Inflammatory macrophage treated with lipopolysaccharide for 4 hours (primary cell): ENCODE data around the gene PRKCZ.

Experiments used
- DNase-seq: peaks from one replicate; pipeline ENCODE4 v3.0.0-alpha.2; 2020

Gene PRKCZ

GRCh38 chr1:2046953-2047748 is 3.1 kb upstream of the PRKCZ start:
- no peak for DNase-seq

DNA sequence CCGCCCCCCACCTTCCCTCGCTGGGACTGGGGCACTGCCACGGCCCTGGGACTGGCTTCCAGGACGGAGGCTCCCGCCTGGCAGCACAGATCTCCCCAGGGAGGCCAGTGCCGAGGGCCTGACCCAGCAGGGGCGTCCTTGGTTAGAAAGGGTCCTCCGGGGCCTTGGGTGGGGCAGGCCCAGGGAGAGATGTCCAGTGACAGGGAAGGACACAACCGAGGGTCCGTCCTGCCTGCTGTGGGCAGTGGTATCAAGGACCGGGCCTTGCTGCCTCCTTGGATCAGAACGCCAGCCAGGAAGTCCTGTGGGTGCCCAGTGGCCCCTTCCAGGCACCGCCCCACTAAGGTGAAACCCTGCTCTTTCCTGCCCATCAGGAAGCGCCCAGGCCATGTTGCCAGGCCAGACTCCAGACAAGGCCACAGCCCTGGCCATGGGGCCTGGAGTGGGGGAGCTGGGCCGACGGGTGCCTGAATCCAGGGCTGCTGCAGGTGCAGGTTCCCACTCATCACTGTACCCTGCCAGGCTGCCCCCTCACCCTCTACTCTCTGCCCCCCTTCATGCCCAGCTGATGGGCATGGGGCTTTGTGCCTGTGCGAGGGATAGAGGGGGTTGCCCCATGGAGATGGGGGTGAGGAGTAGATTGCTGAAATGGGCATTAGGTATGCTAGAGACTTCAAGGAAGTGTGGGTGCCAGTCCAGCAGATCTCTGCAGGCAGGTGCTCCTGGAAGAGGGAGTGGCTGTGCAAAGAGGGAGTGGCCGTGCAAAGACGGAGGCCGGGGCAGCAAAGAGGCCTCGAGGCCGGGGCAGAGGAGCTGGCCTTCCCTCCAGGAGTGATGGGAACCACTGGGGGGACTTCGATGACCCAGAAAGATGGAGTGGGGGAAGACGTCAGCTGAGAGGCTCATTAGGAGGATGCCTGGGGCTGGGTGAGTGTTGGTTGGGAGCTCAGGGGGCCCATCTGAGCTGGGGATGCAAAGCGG is 2.2 kb upstream of the PRKCZ start:
- DNase-seq: no peak

GRCh38 chr1:2049225-2049717 is 940 bp upstream of the PRKCZ start:
- no peak for DNase-seq

- DNase-seq: no peak
Observed at GRCh38 chr1:2050461-2050792, 216 bp downstream of the PRKCZ start.

GRCh38 chr1:2050793-2051682 is 827 bp downstream of the PRKCZ start:
- DNase-seq: no peak

DNA sequence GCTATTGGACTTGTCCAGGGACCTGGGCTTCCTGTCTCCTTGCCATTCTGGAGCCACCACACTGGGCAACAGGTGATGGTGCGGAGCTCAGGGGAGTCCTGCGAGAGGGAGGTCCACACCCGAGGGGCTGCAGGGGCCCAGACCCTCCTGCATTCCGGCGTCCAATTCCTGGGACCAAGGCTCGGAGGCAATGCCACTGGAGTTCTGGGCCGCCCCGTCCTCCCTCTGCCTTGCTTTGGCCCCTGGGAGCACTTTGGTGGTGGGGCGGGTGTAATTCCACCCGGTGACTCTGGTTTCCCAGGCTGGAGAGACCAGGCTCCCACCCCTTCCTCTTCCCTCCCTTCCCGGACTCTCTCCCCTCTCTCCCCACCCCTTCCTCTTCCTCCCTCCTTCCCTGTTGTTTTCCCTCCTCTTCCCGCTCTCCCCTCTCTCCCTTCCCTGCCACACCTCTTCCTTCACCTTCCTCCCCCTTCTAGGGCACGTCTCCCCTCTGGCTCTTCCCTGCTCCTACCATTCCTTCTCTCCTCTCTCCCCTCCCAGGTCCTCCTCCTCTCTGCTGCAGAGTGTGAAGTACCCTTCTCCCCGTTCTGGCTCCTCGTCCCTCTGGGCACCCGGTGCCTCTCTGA is 2.0 kb downstream of the PRKCZ start:
- DNase-seq: no peak

DNA sequence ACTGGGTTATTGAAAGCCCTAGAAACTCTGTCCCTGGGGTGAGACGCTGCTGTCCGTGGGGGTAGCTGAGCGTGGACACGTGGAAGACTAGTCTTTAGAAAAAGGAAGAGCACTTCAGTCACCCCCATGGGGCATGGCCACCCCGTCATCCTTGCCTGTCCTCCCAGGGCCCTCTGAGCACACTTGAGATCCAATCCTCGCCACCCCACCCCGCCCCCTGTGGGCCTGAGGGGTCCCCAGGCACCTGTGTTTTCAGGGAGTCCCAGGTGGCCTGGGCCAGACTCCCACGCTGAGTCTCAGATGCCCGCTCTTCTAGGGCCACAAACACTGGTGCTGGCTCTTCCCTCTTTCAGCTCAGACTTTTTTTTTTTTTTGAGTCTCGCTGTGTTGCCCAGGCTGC is 2.5 kb downstream of the PRKCZ start:
- no peak for DNase-seq

GRCh38 chr1:2053217-2053616 is 3.0 kb downstream of the PRKCZ start:
- no peak for DNase-seq

GRCh38 chr1:2053784-2054376 is 3.7 kb downstream of the PRKCZ start:
- DNase-seq: no peak

DNA sequence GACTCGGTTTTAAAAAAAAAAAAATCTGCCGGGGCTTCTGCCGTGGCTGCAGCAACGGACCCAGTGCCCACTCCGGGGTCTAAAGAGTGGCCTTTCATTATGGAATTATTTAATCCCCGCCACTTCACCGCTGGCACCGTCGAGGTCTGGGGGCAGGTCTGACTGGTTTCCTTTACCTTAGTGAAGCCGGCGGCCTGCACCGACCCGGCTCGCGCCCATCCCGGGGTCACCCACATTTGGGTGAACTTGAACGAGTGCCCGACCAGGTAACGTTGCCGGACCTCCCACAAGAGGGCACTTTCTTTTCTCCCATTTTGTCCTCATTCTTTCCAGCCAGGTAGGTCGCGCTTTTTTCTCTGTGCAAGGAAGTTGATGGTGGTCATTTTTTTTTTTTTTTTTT is 4.3 kb downstream of the PRKCZ start:
- DNase-seq: no peak

DNA sequence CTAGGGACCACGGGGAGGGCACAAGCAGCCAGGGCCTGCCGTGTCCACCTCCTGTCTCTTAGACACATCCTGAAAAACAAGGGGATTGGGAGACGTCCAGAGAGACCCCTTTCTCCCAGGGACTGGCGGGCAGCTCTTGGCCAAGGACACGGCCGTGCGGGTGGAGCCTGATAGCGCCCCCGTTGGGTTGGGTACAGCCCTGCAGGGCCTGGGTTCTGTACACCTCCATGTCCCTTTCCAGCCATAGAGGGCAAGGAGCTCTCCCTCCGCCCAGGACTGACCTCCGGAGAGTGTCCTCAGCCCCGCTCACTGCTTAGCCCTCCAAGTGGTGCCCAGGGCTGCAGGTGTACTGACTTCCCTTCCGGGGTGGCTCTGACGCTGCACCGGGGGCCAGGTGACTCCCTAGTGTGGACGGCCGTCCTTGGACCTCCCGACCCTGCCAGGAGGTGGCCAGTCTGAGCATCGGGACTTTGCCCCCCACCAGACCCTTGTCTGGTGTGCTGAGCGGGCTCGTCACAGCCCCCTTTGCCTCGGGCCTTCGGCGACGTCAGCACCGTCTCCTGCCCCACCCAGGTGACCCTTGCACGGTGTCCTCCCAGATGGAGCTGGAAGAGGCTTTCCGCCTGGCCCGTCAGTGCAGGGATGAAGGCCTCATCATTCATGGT is 5.8 kb downstream of the PRKCZ start:
- DNase-seq: no peak

DNA sequence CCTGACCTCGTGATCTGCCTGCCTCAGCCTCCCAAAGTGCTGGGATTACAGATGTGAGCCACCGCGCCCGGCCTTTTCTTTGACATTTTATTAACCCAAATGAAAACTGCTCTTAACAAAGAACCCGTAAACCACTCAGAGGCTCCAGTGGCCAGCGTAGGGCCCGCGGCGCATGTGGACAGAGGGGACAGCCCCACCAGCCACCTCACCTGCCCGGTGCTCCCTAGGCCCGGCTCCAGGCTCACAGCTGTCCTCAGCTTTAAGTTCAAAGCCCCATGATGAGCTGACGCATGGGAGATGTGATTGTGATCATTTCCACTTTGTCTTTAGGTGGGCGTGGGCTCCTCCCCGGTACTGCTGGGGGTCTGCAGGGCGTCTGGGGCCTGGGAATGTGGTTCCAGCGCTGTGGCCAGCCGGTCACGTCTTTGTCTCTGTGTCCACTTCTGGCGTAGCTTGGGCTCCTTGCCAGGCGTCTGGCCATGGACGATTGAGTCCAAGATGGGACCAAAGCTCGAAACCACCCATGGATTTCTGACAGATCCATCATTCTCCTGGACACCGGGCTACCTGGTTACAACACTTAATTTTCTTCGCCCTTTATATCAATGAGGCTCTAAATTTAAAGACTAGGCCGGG is 6.9 kb downstream of the PRKCZ start:
- no peak for DNase-seq

DNA sequence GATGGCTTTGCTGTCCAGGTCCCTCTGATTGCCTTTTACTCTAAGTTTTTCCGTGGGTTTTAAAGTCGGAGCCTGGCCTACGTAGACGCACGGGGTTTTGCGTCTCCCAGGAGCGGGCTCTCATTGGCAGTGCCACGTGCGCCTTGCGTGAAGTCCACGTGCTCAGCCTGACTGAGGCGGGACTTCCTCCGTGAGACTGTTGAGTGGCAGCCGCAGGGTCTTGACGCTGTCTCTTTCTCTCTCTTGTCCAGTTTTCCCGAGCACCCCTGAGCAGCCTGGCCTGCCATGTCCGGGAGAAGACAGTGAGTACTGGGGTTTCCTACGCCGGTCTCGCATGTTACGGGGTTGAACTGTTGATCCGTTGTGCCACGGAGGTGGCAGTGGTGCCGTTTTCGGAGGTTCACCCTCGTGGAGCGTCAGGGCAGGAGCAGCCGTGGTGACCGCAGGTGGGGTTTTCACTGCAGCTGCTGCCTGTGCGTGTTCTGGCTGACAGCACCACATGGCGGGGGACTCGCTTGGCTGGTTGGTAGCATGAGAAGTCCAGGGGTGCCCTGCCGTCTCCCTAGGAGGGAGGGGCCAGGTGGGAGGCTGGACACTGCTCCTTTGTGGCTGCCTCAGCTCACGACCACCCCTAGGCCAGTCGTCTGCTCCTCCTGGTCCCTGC is 9.2 kb downstream of the PRKCZ start:
- no peak for DNase-seq

DNA sequence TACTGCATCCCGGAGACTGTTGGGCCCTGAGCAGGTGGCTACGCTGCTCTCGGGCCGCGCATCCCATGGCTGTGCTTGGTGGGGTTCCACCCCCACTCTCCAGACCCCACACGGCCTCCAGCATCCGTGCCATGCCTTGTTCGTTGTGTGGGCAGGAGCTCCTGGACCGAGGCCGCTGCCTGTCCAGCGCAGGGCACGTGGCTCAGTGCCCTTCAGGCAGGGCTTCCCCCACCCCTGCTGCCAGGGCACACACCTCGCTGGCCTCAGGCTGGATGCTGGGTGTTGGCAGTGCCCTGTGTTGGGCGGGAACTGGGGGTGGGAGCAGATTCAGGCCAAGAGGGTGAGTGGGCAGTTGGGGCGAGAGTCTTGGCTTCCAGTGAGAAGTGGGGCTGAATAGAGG is 9.9 kb downstream of the PRKCZ start:
- no peak for DNase-seq

DNA sequence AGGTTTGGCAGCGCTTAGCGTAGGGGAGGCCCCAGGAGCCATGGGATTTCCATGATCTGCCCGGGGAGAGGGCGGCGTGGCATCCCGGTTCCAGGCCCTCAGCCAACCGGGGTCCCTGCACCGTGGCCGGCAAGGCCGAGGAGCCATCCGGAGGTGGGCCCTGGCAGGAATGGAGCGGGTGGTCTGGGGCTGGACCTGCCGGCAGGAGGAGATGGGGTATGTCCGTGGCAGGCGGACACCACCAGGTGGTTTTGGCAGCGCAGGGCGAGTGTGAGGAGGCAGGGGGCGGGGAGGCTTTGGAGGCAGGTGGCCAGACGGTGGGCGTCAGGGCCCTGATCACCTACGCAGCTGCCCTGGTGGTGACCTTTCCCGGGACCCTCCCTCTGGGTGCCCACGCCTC is 10.3 kb downstream of the PRKCZ start:
- DNase-seq: no peak

- no peak for DNase-seq
Observed at GRCh38 chr1:2061065-2061778, 11.0 kb downstream of the PRKCZ start.

GRCh38 chr1:2065699-2066098 is 15.5 kb downstream of the PRKCZ start:
- no peak for DNase-seq

GRCh38 chr1:2067393-2067792 is 17.2 kb downstream of the PRKCZ start:
- DNase-seq: no peak

DNA sequence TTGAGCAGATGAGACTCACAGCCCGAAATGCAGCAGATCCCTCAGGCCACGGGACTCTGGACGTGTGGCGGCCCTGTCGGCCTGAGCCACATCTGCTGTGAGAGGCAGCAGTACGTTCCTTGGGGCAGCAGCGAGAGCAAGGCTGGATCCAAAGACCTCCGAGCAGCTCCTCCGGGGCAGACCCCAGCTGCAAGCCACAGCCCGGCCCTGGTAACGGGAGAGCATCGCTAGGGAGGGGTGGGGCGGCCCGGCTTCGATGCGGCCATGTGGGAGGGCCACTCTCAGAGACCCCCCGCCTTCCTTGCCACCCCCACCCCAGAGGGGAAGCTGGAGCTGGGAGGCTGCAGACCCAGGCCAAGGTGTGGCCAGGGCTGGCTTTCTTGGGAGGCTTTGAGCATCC is 17.8 kb downstream of the PRKCZ start:
- no peak for DNase-seq

- DNase-seq: no peak
Observed at GRCh38 chr1:2068951-2069350, 18.7 kb downstream of the PRKCZ start.
